ENCODE measurements around the gene CTNNA2.

Gene CTNNA2

GRCh38 chr2:80438686-80439085 is 925.8 kb downstream of the CTNNA2 start:
- no peak overlapping the region for H3K4me3 ChIP-seq (ENCODE audit: low read length)
- H3K4me1 ChIP-seq (ENCODE audit: control insufficient read depth, low read depth, low read length) = no peaks in the 10 kb centered on the region
- no peak overlapping the region for H3K27ac ChIP-seq (ENCODE audit: low read length)
- no peaks in the 10 kb centered on the region for H3K27me3 ChIP-seq (ENCODE audit: control insufficient read depth, insufficient read depth, low read length)
- H3K9ac ChIP-seq (ENCODE audit: low read length) = no peak overlapping the region
- no peaks in the 10 kb centered on the region for H3K36me3 ChIP-seq (ENCODE audit: control insufficient read depth, low read depth, low read length)
- H3K9me3 ChIP-seq (ENCODE audit: control insufficient read depth, low read depth, low read length) = no peaks in the 10 kb centered on the region

- H3K27me3 ChIP-seq (ENCODE audit: control insufficient read depth, insufficient read depth, low read length) = no peaks in the 10 kb centered on the region
- H3K9me3 ChIP-seq (ENCODE audit: control insufficient read depth, low read depth, low read length) = no peaks in the 10 kb centered on the region
- H3K27ac ChIP-seq (ENCODE audit: low read length) = no peak overlapping the region
- H3K4me1 ChIP-seq (ENCODE audit: control insufficient read depth, low read depth, low read length) = peaks cover 13% of the 10 kb centered on the region
- no peak overlapping the region for H3K9ac ChIP-seq (ENCODE audit: low read length)
- H3K4me3 ChIP-seq (ENCODE audit: low read length) = no peak overlapping the region
- no peaks in the 10 kb centered on the region for H3K36me3 ChIP-seq (ENCODE audit: control insufficient read depth, low read depth, low read length)
These were observed 941.8 kb downstream of the CTNNA2 start for GRCh38 chr2:80454628-80455027.

- Histone ChIP-seq H3K9me3 (ENCODE audit: control insufficient read depth, low read depth, low read length) (no peaks in the 10 kb centered on the region), H3K4me1 (ENCODE audit: control insufficient read depth, low read depth, low read length) (peaks cover 41% of the 10 kb centered on the region), H3K27ac (ENCODE audit: low read length) (no peak overlapping the region), H3K27me3 (ENCODE audit: control insufficient read depth, insufficient read depth, low read length) (no peaks in the 10 kb centered on the region), H3K4me3 (ENCODE audit: low read length) (no peak overlapping the region), H3K36me3 (ENCODE audit: control insufficient read depth, low read depth, low read length) (no peaks in the 10 kb centered on the region), H3K9ac (ENCODE audit: low read length) (no peak overlapping the region)
These were observed 946.2 kb downstream of the CTNNA2 start for GRCh38 chr2:80459028-80459427.

GRCh38 chr2:80461505-80462197 is 948.8 kb downstream of the CTNNA2 start:
- H3K9ac ChIP-seq (ENCODE audit: low read length) = no peak overlapping the region
- peaks cover 49% of the 10 kb centered on the region for H3K4me1 ChIP-seq (ENCODE audit: control insufficient read depth, low read depth, low read length)
- no peaks in the 10 kb centered on the region for H3K27me3 ChIP-seq (ENCODE audit: control insufficient read depth, insufficient read depth, low read length)
- H3K27ac ChIP-seq (ENCODE audit: low read length) = no peak overlapping the region
- no peaks in the 10 kb centered on the region for H3K36me3 ChIP-seq (ENCODE audit: control insufficient read depth, low read depth, low read length)
- no peaks in the 10 kb centered on the region for H3K9me3 ChIP-seq (ENCODE audit: control insufficient read depth, low read depth, low read length)
- no peak overlapping the region for H3K4me3 ChIP-seq (ENCODE audit: low read length)

DNA sequence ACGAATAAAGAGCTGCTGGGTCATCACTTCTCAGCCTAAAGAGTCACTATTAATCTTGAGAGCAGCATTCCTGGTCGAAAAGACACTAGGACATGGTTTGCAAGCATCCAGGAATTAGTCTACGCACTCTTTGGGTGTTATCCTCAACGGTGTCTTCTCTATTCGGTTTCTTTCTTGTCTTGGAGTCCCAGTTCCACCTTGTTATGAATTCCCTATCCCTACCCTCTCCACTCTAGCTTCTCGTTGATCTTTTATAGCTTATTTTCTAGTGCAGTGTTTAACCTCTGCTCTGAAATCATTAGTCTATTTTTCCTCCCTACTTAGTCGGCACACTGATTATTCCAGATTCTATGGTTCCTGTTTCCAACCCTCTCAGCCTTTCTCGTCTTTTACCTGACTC is 949.8 kb downstream of the CTNNA2 start:
- Histone ChIP-seq H3K27ac (ENCODE audit: low read length) (no peak overlapping the region), H3K4me1 (ENCODE audit: control insufficient read depth, low read depth, low read length) (peaks cover 49% of the 10 kb centered on the region), H3K9me3 (ENCODE audit: control insufficient read depth, low read depth, low read length) (no peaks in the 10 kb centered on the region), H3K9ac (ENCODE audit: low read length) (no peak overlapping the region), H3K27me3 (ENCODE audit: control insufficient read depth, insufficient read depth, low read length) (no peaks in the 10 kb centered on the region), H3K4me3 (ENCODE audit: low read length) (no peak overlapping the region), H3K36me3 (ENCODE audit: control insufficient read depth, low read depth, low read length) (no peaks in the 10 kb centered on the region)

DNA sequence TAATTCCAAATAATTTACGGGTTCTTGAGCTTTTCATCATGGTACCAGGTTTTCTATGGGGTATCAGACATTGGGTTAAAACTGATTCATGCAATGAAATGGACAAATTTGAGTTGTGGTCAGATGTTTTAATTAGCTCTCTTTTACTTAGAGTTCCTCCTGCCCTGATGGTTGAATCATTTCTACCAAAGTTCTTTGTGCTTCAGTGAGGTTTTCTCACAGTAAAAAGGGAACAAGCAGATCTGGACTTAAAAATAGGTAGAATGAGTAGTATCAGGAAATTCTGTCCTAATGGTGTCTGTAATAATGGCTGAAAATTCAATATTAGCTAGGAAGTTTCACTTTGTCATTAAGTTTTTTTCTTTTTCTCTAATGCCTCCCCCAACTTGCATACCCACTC is 951.4 kb downstream of the CTNNA2 start:
- Histone ChIP-seq H3K9me3 (ENCODE audit: control insufficient read depth, low read depth, low read length) (no peaks in the 10 kb centered on the region), H3K9ac (ENCODE audit: low read length) (no peak overlapping the region), H3K27me3 (ENCODE audit: control insufficient read depth, insufficient read depth, low read length) (no peaks in the 10 kb centered on the region), H3K36me3 (ENCODE audit: control insufficient read depth, low read depth, low read length) (no peaks in the 10 kb centered on the region), H3K27ac (ENCODE audit: low read length) (no peak overlapping the region), H3K4me1 (ENCODE audit: control insufficient read depth, low read depth, low read length) (peaks cover 44% of the 10 kb centered on the region), H3K4me3 (ENCODE audit: low read length) (no peak overlapping the region)

DNA sequence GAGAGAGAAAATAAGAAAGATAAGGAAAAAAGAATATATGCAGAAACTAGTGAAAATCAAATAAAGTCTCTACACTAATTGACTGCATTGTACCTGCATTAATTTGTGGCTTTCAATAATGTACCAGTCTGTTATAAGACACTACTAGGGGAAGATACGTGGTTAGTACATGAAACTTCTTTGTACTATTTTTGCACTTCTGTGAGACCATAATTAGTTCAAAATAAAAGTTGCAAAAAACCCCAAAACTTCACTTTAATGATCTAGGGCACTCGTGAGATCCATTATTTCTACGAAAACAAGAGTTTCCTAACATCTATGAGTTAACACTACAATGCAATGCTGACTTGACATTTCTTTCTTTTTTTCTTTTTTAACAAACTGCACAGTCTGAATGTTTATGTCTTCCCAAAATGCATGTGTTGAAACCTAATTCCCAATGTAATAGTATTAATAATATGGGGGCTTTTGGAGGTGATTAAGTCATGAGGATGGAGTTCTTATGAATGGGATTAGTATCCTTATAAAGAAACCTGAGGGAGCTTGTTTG is 954.5 kb downstream of the CTNNA2 start:
- H3K4me1 ChIP-seq (ENCODE audit: control insufficient read depth, low read depth, low read length) = peaks cover 19% of the 10 kb centered on the region
- no peaks in the 10 kb centered on the region for H3K27me3 ChIP-seq (ENCODE audit: control insufficient read depth, insufficient read depth, low read length)

GRCh38 chr2:80469428-80469827 is 956.6 kb downstream of the CTNNA2 start:
- H3K27ac ChIP-seq (ENCODE audit: low read length) = no peak overlapping the region
- H3K4me3 ChIP-seq (ENCODE audit: low read length) = no peak overlapping the region
- peaks cover 13% of the 10 kb centered on the region for H3K4me1 ChIP-seq (ENCODE audit: control insufficient read depth, low read depth, low read length)
- H3K9me3 ChIP-seq (ENCODE audit: control insufficient read depth, low read depth, low read length) = no peaks in the 10 kb centered on the region
- no peak overlapping the region for H3K9ac ChIP-seq (ENCODE audit: low read length)
- no peaks in the 10 kb centered on the region for H3K27me3 ChIP-seq (ENCODE audit: control insufficient read depth, insufficient read depth, low read length)
- no peaks in the 10 kb centered on the region for H3K36me3 ChIP-seq (ENCODE audit: control insufficient read depth, low read depth, low read length)

More for the DNA sequence above, 954.5 kb downstream of the CTNNA2 start:
- Histone ChIP-seq H3K27ac (ENCODE audit: low read length) (no peak overlapping the region), H3K4me3 (ENCODE audit: low read length) (no peak overlapping the region), H3K36me3 (ENCODE audit: control insufficient read depth, low read depth, low read length) (no peaks in the 10 kb centered on the region), H3K9me3 (ENCODE audit: control insufficient read depth, low read depth, low read length) (no peaks in the 10 kb centered on the region), H3K9ac (ENCODE audit: low read length) (no peak overlapping the region)

- no peak overlapping the region for H3K4me3 ChIP-seq (ENCODE audit: low read length)
- no peak overlapping the region for H3K9ac ChIP-seq (ENCODE audit: low read length)
- H3K27ac ChIP-seq (ENCODE audit: low read length) = no peak overlapping the region
- no peaks in the 10 kb centered on the region for H3K4me1 ChIP-seq (ENCODE audit: control insufficient read depth, low read depth, low read length)
- H3K9me3 ChIP-seq (ENCODE audit: control insufficient read depth, low read depth, low read length) = no peaks in the 10 kb centered on the region
- no peaks in the 10 kb centered on the region for H3K27me3 ChIP-seq (ENCODE audit: control insufficient read depth, insufficient read depth, low read length)
- H3K36me3 ChIP-seq (ENCODE audit: control insufficient read depth, low read depth, low read length) = no peaks in the 10 kb centered on the region
These were observed 960.2 kb downstream of the CTNNA2 start for GRCh38 chr2:80473069-80473468.

DNA sequence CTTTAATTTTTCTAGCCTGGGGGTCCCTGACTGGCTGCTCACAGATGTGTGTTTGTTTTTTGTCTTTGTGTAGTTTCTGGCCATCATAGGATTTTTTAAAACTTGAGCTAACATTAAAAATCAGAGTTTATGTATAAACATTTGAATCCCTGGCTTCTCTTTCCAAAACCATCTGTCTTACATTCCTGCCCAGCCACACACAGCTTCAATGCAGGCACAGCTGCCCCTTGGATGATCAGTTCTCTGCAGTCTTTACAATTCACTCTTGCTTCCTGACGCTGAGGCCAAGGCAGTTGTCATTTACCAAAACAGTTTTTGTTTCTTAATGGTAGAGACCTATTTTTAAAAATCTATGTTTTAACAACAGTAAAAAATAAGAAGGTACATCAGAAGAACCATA is 960.9 kb downstream of the CTNNA2 start:
- no peaks in the 10 kb centered on the region for H3K4me1 ChIP-seq (ENCODE audit: control insufficient read depth, low read depth, low read length)
- no peaks in the 10 kb centered on the region for H3K36me3 ChIP-seq (ENCODE audit: control insufficient read depth, low read depth, low read length)
- no peak overlapping the region for H3K27ac ChIP-seq (ENCODE audit: low read length)
- no peak overlapping the region for H3K9ac ChIP-seq (ENCODE audit: low read length)
- no peak overlapping the region for H3K4me3 ChIP-seq (ENCODE audit: low read length)
- H3K9me3 ChIP-seq (ENCODE audit: control insufficient read depth, low read depth, low read length) = no peaks in the 10 kb centered on the region
- no peaks in the 10 kb centered on the region for H3K27me3 ChIP-seq (ENCODE audit: control insufficient read depth, insufficient read depth, low read length)

DNA sequence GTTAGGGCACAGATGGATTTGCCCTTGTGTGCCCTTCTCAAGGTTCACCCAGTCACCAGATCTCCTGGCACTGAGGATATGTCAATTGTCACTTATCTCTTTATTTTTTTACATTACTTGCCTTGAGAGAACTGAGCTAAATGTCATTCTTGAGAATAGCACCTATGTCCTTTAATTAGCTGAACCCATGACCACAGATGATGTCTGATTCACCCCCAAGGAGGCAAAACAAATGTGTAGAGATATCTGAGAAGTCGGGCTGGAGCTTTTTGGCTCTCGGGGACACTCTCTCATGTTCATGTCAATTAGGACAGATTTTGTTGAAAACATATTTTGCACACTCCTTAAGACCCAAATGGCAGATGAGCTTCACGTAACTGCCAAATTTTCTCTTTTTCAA is 963.1 kb downstream of the CTNNA2 start:
- Histone ChIP-seq H3K27ac (ENCODE audit: low read length) (no peak overlapping the region), H3K9ac (ENCODE audit: low read length) (no peak overlapping the region), H3K9me3 (ENCODE audit: control insufficient read depth, low read depth, low read length) (no peaks in the 10 kb centered on the region), H3K4me3 (ENCODE audit: low read length) (no peak overlapping the region), H3K4me1 (ENCODE audit: control insufficient read depth, low read depth, low read length) (no peaks in the 10 kb centered on the region), H3K27me3 (ENCODE audit: control insufficient read depth, insufficient read depth, low read length) (no peaks in the 10 kb centered on the region), H3K36me3 (ENCODE audit: control insufficient read depth, low read depth, low read length) (no peaks in the 10 kb centered on the region)

- Histone ChIP-seq H3K4me3 (ENCODE audit: low read length) (no peak overlapping the region), H3K9me3 (ENCODE audit: control insufficient read depth, low read depth, low read length) (no peaks in the 10 kb centered on the region), H3K27me3 (ENCODE audit: control insufficient read depth, insufficient read depth, low read length) (no peaks in the 10 kb centered on the region), H3K4me1 (ENCODE audit: control insufficient read depth, low read depth, low read length) (no peaks in the 10 kb centered on the region), H3K9ac (ENCODE audit: low read length) (no peak overlapping the region), H3K36me3 (ENCODE audit: control insufficient read depth, low read depth, low read length) (no peaks in the 10 kb centered on the region), H3K27ac (ENCODE audit: low read length) (no peak overlapping the region)
These were observed 963.8 kb downstream of the CTNNA2 start for GRCh38 chr2:80476535-80477117.
